HepG2 (cell line): ENCODE results near the gene KRT36. TPM values are rescaled to one million over a fixed set of nuclear protein-coding genes. Genes with fewer than 3 reads are reported as not detected.

Source experiments
- ATAC-seq: fragments of 200-7000 bp; cut with Tn5 transposase; 3 replicates; pipeline ENCODE4 v1.9.1; 2020; ENCODE audit warnings: mild to moderate bottlenecking, moderate library complexity
- BruUV-seq: library from RNA; stranded (reverse); fragments of 400-500 nt; replicated peaks from 2 replicates; lab custom pipeline; 2021; lab: Mats Ljungman, UMichigan
- CTCF ChIA-PET: fragments of 300-600 bp; formaldehyde crosslinking; extraction: SDS; loops from one replicate; lab custom pipeline; 2021; ENCODE audit warnings: low total read pairs, inconsistent platforms, low intra/inter-chr PET ratio; lab: Yijun Ruan, JAX
- POLR2A ChIA-PET: fragments of 350-600 bp; sonication (Branson Sonifier 250); formaldehyde crosslinking; loops from one replicate; lab custom pipeline; 2020; ENCODE audit warnings: antibody characterized with exemption, inconsistent platforms; lab: Yijun Ruan, JAX
- DNase-seq: peaks from one replicate; pipeline ENCODE4 v3.0.0-alpha.2; 2015; ENCODE audit warnings: low spot score
- FAIRE-seq: peaks from 3 replicates; lab custom pipeline; 2011; peaks lifted over from hg19 to GRCh38; lab: Jason Lieb, UNC
- H2AFZ ChIP-seq: one replicate; pipeline ENCODE4 v1.6.1; 2011; ENCODE audit warnings: low read length, inconsistent platforms
- H3K27ac ChIP-seq: fragments of 300-600 bp; 3 replicates; pipeline ENCODE4 v1.8.0; 2011; ENCODE audit warnings: mixed run types, mild to moderate bottlenecking, mixed read lengths, low read length, inconsistent platforms; ENCODE audit not compliant: insufficient read depth; ENCODE audit errors: extremely low read length
- H3K27me3 ChIP-seq, 2 experiments: fragments of 200-600 bp in 1 of 2; 2 replicates in 1 of 2; 3 replicates in 1 of 2; pipeline versions ENCODE4 v1.6.0 to v1.8.0; 2011; ENCODE audit warnings: low read length in 2 of 2, mild to moderate bottlenecking in 2 of 2, moderate library complexity in 2 of 2, inconsistent platforms in 1 of 2; ENCODE audit not compliant: insufficient read depth in 2 of 2, control insufficient read depth in 1 of 2
- H3K36me3 ChIP-seq, 2 experiments: fragments of 200-600 bp in 1 of 2; replicated peaks in 1 of 2; 2 replicates in 1 of 2; 3 replicates in 1 of 2; pipeline versions ENCODE4 v1.5.1 to v1.8.0; 2011; ENCODE audit warnings: low read length in 2 of 2, inconsistent platforms in 1 of 2; ENCODE audit not compliant: insufficient read depth in 2 of 2, control insufficient read depth in 1 of 2
- H3K4me1 ChIP-seq: 2 replicates; pipeline ENCODE4 v1.5.1; 2012; ENCODE audit warnings: low read length, inconsistent platforms; ENCODE audit not compliant: insufficient read depth
- H3K4me2 ChIP-seq: 2 replicates; pipeline ENCODE4 v1.6.0; 2011; ENCODE audit warnings: low read depth, low read length, inconsistent platforms
- H3K4me3 ChIP-seq, 3 experiments: fragments of 200-600 bp in 1 of 3; sonication (generic), shearing (Covaris generic) in 1 of 3; replicated peaks in 1 of 3; 2 replicates each; pipeline ENCODE4 v1.5.1; 2011 to 2016; ENCODE audit warnings: low read length in 3 of 3, inconsistent platforms in 2 of 3, low read depth in 2 of 3, mild to moderate bottlenecking in 2 of 3, control low read depth in 1 of 3, mixed read lengths in 1 of 3; ENCODE audit not compliant: insufficient read depth in 1 of 3
- H3K79me2 ChIP-seq: one replicate; pipeline ENCODE4 v1.6.1; 2011; ENCODE audit warnings: low read length, inconsistent platforms; ENCODE audit not compliant: insufficient read depth
- H3K9ac ChIP-seq: 2 replicates; pipeline ENCODE4 v1.6.0; 2011; ENCODE audit warnings: mild to moderate bottlenecking, low read depth, low read length, inconsistent platforms; ENCODE audit not compliant: insufficient read depth
- H3K9me3 ChIP-seq: 2 replicates; pipeline ENCODE4 v1.5.1; 2012; ENCODE audit warnings: mild to moderate bottlenecking, low read length
- H4K20me1 ChIP-seq: 2 replicates; pipeline ENCODE4 v1.6.0; 2011; ENCODE audit warnings: inconsistent platforms, mild to moderate bottlenecking, low read length, moderate library complexity; ENCODE audit not compliant: insufficient read depth
- BCL6 ChIP-seq: IDR thresholded peaks from 2 replicates; pipeline ENCODE4 v1.6.1; 2016; ENCODE audit warnings: missing genetic modification reagents, missing compliant biosample characterization
- FLYWCH1 ChIP-seq: sonication (generic); formaldehyde crosslinking; IDR thresholded peaks from 2 replicates; pipeline ENCODE4 v1.8.1; 2023; ENCODE audit warnings: mild to moderate bottlenecking, missing genetic modification reagents
- KLF15 ChIP-seq: sonication (generic); formaldehyde crosslinking; IDR thresholded peaks from 2 replicates; pipeline ENCODE4 v1.8.1; 2023; ENCODE audit warnings: borderline replicate concordance, mild to moderate bottlenecking, inconsistent platforms, missing genetic modification reagents, mixed read lengths
- NFKB2 ChIP-seq: sonication (generic); formaldehyde crosslinking; IDR thresholded peaks from 2 replicates; pipeline ENCODE4 v1.4.0; 2020; ENCODE audit warnings: missing genetic modification reagents, borderline replicate concordance
- TEAD2 ChIP-seq: sonication (generic); formaldehyde crosslinking; IDR thresholded peaks from 2 replicates; pipeline ENCODE4 v1.9.0; 2021; ENCODE audit warnings: missing genetic modification reagents
- ZNF616 ChIP-seq: sonication (generic); formaldehyde crosslinking; IDR thresholded peaks from 2 replicates; pipeline ENCODE4 v1.5.0; 2020; ENCODE audit warnings: low read depth, mild to moderate bottlenecking, missing genetic modification reagents
- ZNF678 ChIP-seq: sonication (generic); formaldehyde crosslinking; IDR thresholded peaks from 2 replicates; pipeline ENCODE4 v1.4.0; 2020; ENCODE audit warnings: mild to moderate bottlenecking, missing genetic modification reagents
- ZNF766 ChIP-seq: sonication (generic); formaldehyde crosslinking; IDR thresholded peaks from 2 replicates; pipeline ENCODE4 v1.5.0; 2020; ENCODE audit warnings: missing genetic modification reagents, borderline replicate concordance
- WGBS: methylation state at CpG from one replicate; pipeline ENCODE4 v1.1.6; 2017; ENCODE audit warnings: low lambda C conversion rate; 5-methylcytosine and 5-hydroxymethylcytosine counted together
- in situ Hi-C: cut with HindIII; loops from 2 replicates; pipeline ENCODE4 v1.10.0; 2017; ENCODE audit warnings: low pct_unique_long_range_greater_than_20kb; ENCODE audit not compliant: extremely low pct_ligation_motif_present
- intact Hi-C: fragments of 100-400 bp; cut with micrococcal nuclease; formaldehyde crosslinking; loops from one replicate; pipeline ENCODE4 v1.10.0; 2022; ENCODE audit not compliant: unreplicated experiment
- polyA plus RNA-seq, 8 experiments: library from polyadenylated mRNA; depleted of rRNA in 3 of 8; stranded (reverse) in 7 of 8; unstranded in 1 of 8; fragments of >200 nt; fragmentation: Illumina TruSeq in 4 of 8; extraction: Trizol in 4 of 8; gene quantifications; 2 replicates each; pipeline versions ENCODE4 v1.2.1 to v1.2.3, GENCODE V29; 2011 to 2016; ENCODE audit warnings: low read depth in 4 of 8, missing spikeins in 1 of 8, mixed read lengths in 1 of 8; ENCODE audit not compliant: insufficient read depth in 1 of 8
- total RNA-seq, 5 experiments: library from RNA; depleted of rRNA; stranded (reverse); fragments of >200 nt; fragmentation: Illumina TruSeq; extraction: Trizol; gene quantifications; 2 replicates each; pipeline ENCODE4 v1.2.3, GENCODE V29; 2016; ENCODE audit warnings: low read depth in 1 of 5
- TF ChIP-seq, protein P1 (sequence below): sonication (generic); formaldehyde crosslinking; IDR thresholded peaks from 2 replicates; pipeline ENCODE4 v1.4.0; 2020; ENCODE audit warnings: missing genetic modification reagents
- TF ChIP-seq, protein P2 (sequence below): sonication (generic); formaldehyde crosslinking; IDR thresholded peaks from 2 replicates; pipeline ENCODE4 v1.5.0; 2020; ENCODE audit warnings: mild to moderate bottlenecking, missing genetic modification reagents
- TF ChIP-seq, protein P3 (sequence below): sonication (generic); formaldehyde crosslinking; IDR thresholded peaks from 2 replicates; pipeline ENCODE4 v1.4.0; 2020; ENCODE audit warnings: missing genetic modification reagents

KRT36 gene
- total and polyA plus RNA-seq, 2 of the 13 experiments (the other 11 are each of a cell fraction or from before 2014, with no cell fraction given): not detected

DNA sequence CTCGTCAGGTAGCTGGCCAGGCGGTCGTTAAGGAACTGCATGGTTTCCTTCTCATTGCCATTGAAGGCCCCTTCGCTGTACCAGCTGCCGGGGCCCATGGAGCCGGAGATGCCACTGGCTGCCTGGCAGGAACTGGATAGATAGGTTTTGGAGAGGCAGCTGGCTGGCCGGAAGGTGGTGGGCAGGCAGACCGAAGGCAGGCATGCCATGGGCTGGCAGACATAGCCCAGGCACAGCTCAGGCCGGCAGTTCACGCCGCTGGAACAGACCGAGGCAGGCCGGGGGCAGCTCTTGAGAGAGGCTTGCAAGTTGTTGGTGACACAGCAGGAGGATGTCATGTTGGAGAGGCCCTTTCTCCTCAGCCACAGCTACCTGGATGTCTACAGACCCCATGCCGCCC is 22.7 kb downstream of the KRT36 start, which contains the start of gene KRT32 (continued):
- TF ChIP-seq, protein P1, sequence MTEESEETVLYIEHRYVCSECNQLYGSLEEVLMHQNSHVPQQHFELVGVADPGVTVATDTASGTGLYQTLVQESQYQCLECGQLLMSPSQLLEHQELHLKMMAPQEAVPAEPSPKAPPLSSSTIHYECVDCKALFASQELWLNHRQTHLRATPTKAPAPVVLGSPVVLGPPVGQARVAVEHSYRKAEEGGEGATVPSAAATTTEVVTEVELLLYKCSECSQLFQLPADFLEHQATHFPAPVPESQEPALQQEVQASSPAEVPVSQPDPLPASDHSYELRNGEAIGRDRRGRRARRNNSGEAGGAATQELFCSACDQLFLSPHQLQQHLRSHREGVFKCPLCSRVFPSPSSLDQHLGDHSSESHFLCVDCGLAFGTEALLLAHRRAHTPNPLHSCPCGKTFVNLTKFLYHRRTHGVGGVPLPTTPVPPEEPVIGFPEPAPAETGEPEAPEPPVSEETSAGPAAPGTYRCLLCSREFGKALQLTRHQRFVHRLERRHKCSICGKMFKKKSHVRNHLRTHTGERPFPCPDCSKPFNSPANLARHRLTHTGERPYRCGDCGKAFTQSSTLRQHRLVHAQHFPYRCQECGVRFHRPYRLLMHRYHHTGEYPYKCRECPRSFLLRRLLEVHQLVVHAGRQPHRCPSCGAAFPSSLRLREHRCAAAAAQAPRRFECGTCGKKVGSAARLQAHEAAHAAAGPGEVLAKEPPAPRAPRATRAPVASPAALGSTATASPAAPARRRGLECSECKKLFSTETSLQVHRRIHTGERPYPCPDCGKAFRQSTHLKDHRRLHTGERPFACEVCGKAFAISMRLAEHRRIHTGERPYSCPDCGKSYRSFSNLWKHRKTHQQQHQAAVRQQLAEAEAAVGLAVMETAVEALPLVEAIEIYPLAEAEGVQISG (CRISPR knock-in tag): no peak
- TF ChIP-seq, all 625 proteins: peak for 0

DNA sequence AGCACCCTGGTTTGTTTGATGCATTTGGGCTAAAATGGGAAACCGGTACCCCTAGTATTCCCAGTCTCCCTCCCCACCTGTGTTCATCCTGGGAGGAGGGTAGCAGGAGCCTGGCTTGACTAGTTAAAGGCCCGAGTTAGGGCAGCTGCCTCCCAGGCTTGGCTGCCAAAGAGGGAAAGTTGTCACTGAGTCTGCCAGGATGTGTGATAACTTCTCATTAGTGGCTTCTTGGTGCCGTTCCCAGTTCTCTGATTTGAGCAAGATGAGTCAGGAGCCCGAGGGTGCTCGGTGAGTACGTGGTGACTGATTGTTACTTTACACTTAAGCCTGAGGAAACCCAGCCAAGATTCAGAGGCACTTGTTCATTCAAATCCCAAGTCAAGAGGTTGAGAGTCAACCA is 25.0 kb downstream of the KRT36 start:
- FAIRE-seq: no peak
- 1% methylated on average over 6 of the region's 6 CpGs for WGBS
- no TSS peak for BruUV-seq

DNA sequence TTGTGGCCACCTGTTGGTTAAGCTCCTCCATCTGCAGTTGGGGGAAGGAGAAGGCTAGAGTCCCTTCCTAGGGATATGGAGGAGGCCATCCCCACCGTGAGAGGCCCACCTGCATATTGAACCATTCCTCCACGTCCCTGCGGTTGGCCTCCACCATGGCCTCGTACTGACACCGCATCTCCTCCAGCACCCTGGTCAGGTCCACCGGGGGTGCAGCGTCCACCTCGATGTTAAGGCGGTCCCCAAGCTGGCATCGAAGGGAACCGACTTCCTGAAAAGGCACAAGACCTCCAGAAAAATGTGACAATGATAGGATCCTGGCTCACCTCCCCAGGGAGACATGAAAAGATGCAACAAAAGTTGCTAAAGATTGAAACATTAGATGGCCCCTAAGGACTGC is 25.5 kb downstream of the KRT36 start:
- Histone ChIP-seq H3K79me2 (no peaks in the 10 kb centered on the region), H3K4me1 (no peaks in the 10 kb centered on the region), H3K27me3 (peaks cover 2 to 43% of the 10 kb centered on the region in 2 experiments; a peak in 3 of 5 replicates), H3K36me3 (no peaks in the 10 kb centered on the region), H3K27ac (no peak overlapping the region), H4K20me1 (no peaks in the 10 kb centered on the region), H3K9ac (no peak overlapping the region), H3K4me2 (no peak overlapping the region), H3K4me3 (no peak overlapping the region), H3K9me3 (no peaks in the 10 kb centered on the region), H2AFZ (no peak overlapping the region)
- no peak for ATAC-seq
- no TSS peak for BruUV-seq
- 44% methylated on average over 11 of the region's 11 CpGs for WGBS
- in situ Hi-C loops (no loop called here), intact Hi-C loops (no loop called here)
- no peak for FAIRE-seq
- DNase-seq: no peak
- CTCF ChIA-PET: no interaction called here
- POLR2A ChIA-PET: no interaction called here
- TF ChIP-seq BCL6 (CRISPR knock-in tag) (no peak), ZNF616 (no peak), ZNF766 (CRISPR knock-in tag) (no peak)
- TF ChIP-seq, protein P2, sequence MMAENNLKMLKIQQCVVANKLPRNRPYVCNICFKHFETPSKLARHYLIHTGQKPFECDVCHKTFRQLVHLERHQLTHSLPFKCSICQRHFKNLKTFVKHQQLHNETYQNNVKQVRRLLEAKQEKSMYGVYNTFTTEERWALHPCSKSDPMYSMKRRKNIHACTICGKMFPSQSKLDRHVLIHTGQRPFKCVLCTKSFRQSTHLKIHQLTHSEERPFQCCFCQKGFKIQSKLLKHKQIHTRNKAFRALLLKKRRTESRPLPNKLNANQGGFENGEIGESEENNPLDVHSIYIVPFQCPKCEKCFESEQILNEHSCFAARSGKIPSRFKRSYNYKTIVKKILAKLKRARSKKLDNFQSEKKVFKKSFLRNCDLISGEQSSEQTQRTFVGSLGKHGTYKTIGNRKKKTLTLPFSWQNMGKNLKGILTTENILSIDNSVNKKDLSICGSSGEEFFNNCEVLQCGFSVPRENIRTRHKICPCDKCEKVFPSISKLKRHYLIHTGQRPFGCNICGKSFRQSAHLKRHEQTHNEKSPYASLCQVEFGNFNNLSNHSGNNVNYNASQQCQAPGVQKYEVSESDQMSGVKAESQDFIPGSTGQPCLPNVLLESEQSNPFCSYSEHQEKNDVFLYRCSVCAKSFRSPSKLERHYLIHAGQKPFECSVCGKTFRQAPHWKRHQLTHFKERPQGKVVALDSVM: no peak
- TF ChIP-seq, protein P3, sequence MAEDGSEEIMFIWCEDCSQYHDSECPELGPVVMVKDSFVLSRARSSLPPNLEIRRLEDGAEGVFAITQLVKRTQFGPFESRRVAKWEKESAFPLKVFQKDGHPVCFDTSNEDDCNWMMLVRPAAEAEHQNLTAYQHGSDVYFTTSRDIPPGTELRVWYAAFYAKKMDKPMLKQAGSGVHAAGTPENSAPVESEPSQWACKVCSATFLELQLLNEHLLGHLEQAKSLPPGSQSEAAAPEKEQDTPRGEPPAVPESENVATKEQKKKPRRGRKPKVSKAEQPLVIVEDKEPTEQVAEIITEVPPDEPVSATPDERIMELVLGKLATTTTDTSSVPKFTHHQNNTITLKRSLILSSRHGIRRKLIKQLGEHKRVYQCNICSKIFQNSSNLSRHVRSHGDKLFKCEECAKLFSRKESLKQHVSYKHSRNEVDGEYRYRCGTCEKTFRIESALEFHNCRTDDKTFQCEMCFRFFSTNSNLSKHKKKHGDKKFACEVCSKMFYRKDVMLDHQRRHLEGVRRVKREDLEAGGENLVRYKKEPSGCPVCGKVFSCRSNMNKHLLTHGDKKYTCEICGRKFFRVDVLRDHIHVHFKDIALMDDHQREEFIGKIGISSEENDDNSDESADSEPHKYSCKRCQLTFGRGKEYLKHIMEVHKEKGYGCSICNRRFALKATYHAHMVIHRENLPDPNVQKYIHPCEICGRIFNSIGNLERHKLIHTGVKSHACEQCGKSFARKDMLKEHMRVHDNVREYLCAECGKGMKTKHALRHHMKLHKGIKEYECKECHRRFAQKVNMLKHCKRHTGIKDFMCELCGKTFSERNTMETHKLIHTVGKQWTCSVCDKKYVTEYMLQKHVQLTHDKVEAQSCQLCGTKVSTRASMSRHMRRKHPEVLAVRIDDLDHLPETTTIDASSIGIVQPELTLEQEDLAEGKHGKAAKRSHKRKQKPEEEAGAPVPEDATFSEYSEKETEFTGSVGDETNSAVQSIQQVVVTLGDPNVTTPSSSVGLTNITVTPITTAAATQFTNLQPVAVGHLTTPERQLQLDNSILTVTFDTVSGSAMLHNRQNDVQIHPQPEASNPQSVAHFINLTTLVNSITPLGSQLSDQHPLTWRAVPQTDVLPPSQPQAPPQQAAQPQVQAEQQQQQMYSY (CRISPR knock-in tag): no peak

More for the DNA sequence above, 25.0 kb downstream of the KRT36 start:
- no peak for DNase-seq
- Histone ChIP-seq H3K4me3 (no peak overlapping the region), H4K20me1 (no peaks in the 10 kb centered on the region), H2AFZ (no peak overlapping the region), H3K27me3 (peaks cover 2 to 43% of the 10 kb centered on the region in 2 experiments; a peak in 3 of 5 replicates), H3K27ac (no peak overlapping the region), H3K4me1 (no peaks in the 10 kb centered on the region), H3K36me3 (no peaks in the 10 kb centered on the region), H3K9me3 (no peaks in the 10 kb centered on the region), H3K79me2 (no peaks in the 10 kb centered on the region), H3K4me2 (no peak overlapping the region), H3K9ac (no peak overlapping the region)
- no peak for TF ChIP-seq NFKB2
- TF ChIP-seq KLF15: no peak
- no peak for TF ChIP-seq ZNF678 (CRISPR knock-in tag)
- TF ChIP-seq TEAD2 (CRISPR knock-in tag): no peak
- no peak for TF ChIP-seq FLYWCH1 (CRISPR knock-in tag)
- ChIA-PET POLR2A (no interaction called here), CTCF (no interaction called here)
- intact Hi-C loops: no loop called here
- ATAC-seq: no peak
- in situ Hi-C loops: no loop called here
